Upper lobe of left lung (tissue), 6 donors: ENCODE data around the gene ANXA6. TPM values are rescaled to one million over a fixed set of nuclear protein-coding genes. Genes with fewer than 3 reads are reported as not detected.
A peak's percentile ranks its signal among the peaks of the same experiment; 100 is the strongest.

Experiments
- ATAC-seq, 2 donors: fragments of 200-7000 bp; cut with Tn5 transposase; one replicate each; pipeline ENCODE4 v1.9.1; 2022; ENCODE audit warnings: mild to moderate bottlenecking in 2 of 2, moderate library complexity in 2 of 2; ENCODE audit not compliant: low FRiP score in 2 of 2
- DNase-seq, 2 donors: peaks; one replicate each; pipeline ENCODE4 v3.0.0-alpha.2; 2019 to 2020
- H3K27ac ChIP-seq, 4 donors: fragments of 200-600 bp; sonication (generic); one replicate each; pipeline ENCODE4 v1.5.1; 2016 to 2019
- H3K27me3 ChIP-seq, 4 donors: fragments of 200-600 bp; sonication (generic); one replicate each; pipeline ENCODE4 v1.5.1; 2017 to 2019
- H3K36me3 ChIP-seq, 4 donors: fragments of 200-600 bp; sonication (generic); one replicate each; pipeline ENCODE4 v1.5.1; 2016 to 2019
- H3K4me1 ChIP-seq, 4 donors: fragments of 200-600 bp; sonication (generic); one replicate each; pipeline ENCODE4 v1.5.1; 2018 to 2019
- H3K4me3 ChIP-seq, 4 donors: fragments of 200-600 bp; sonication (generic); one replicate each; pipeline ENCODE4 v1.5.1; 2017 to 2019; ENCODE audit warnings: mild to moderate bottlenecking in 2 of 4, moderate library complexity in 1 of 4
- H3K9me3 ChIP-seq, 4 donors: fragments of 200-600 bp; sonication (generic); one replicate each; pipeline ENCODE4 v1.5.1; 2018 to 2019
- CTCF ChIP-seq, 6 experiments: fragments of 450-650 bp in 4 of 6; fragments of 200-600 bp in 2 of 6; sonication (generic) in 2 of 6; IDR thresholded peaks; one replicate each; pipeline ENCODE4 v1.5.1; 2016 to 2019; ENCODE audit warnings: antibody characterized with exemption in 6 of 6
- EP300 ChIP-seq, 4 donors: sonication (generic); formaldehyde crosslinking; IDR thresholded peaks; one replicate each; pipeline ENCODE4 v1.5.1; 2017; ENCODE audit warnings: antibody characterized with exemption in 4 of 4, control low read depth in 2 of 4
- POLR2A ChIP-seq, 4 donors: fragments of 450-650 bp; IDR thresholded peaks; one replicate each; pipeline ENCODE4 v1.5.1; 2016 to 2017; ENCODE audit warnings: antibody characterized with exemption in 4 of 4, mild to moderate bottlenecking in 2 of 4
- POLR2AphosphoS5 ChIP-seq, 2 donors: sonication (generic); formaldehyde crosslinking; IDR thresholded peaks; one replicate each; pipeline ENCODE4 v1.5.1; 2017; ENCODE audit warnings: antibody characterized with exemption in 2 of 2
- WGBS, 2 donors: methylation state at CpG; one replicate each; pipeline ENCODE4 v1.1.5; 2017 to 2018; 5-methylcytosine and 5-hydroxymethylcytosine counted together
- total RNA-seq, 6 donors: library from RNA; depleted of rRNA in 4 of 6; stranded (reverse); fragments of >200 nt in 4 of 6; gene quantifications; one replicate each; pipeline versions ENCODE4 v1.1.0 to v1.2.1, GENCODE V29; 2016 to 2021
- donor health status: DM: no; HTN: no; CAD: no; lungs with moderate emphysema.
- donor health status: DM: no; HTN: yes; CAD: no; lungs with severe emphysema.

The ANXA6 gene
- total RNA-seq, 6 donors from 2014 or later, result 68.5 to 176 (median 84.5) TPM

- DNase-seq (no peak), ATAC-seq (peak in 1 of 2 donors; percentile 27)
- no peaks in the 10 kb centered on the region for H3K27me3 ChIP-seq
- H3K4me1 ChIP-seq, result peaks cover 60 to 73% (median 64%) of the 10 kb centered on the region in 4 donors
- no peaks in the 10 kb centered on the region for H3K36me3 ChIP-seq
- TF ChIP-seq EP300 (IDR thresholded peaks at IDR 0.05) (peak in 1 of 4 donors; percentile 31), POLR2A (IDR thresholded peaks at IDR 0.05) (no peak), POLR2AphosphoS5 (IDR thresholded peaks at IDR 0.05) (peak; percentile 65 to 74)
- no peak overlapping the region for H3K4me3 ChIP-seq
- no peaks in the 10 kb centered on the region for H3K9me3 ChIP-seq
- peak overlapping the region; percentile 63 to 86 (median 84) for H3K27ac ChIP-seq
- WGBS, 2 donors, result 49 to 53% methylated on average over 5 of the region's 5 CpGs
Measured at GRCh38 chr5:151095341-151096000, 62.1 kb downstream of the ANXA6 start.

- H3K36me3 ChIP-seq, result no peaks in the 10 kb centered on the region
- ATAC-seq, result no peak
- H3K9me3 ChIP-seq, result no peaks in the 10 kb centered on the region
- H3K4me1 ChIP-seq, result peaks cover 54 to 68% (median 58%) of the 10 kb centered on the region in 4 donors
- H3K27me3 ChIP-seq, result no peaks in the 10 kb centered on the region
- H3K4me3 ChIP-seq, result no peak overlapping the region
- H3K27ac ChIP-seq, result peak overlapping the region; percentile 79 to 86 (median 84)
- DNase-seq, result no peak
- 62 to 63% methylated on average over 8 of the region's 8 CpGs for WGBS, 2 donors
- TF ChIP-seq CTCF (IDR thresholded peaks at IDR 0.05) (no peak), POLR2A (IDR thresholded peaks at IDR 0.05) (no peak), EP300 (IDR thresholded peaks at IDR 0.05) (no peak), POLR2AphosphoS5 (IDR thresholded peaks at IDR 0.05) (no peak)
Measured at GRCh38 chr5:151094852-151095245, 62.7 kb downstream of the ANXA6 start.

- no peaks in the 10 kb centered on the region for H3K27me3 ChIP-seq
- H3K4me1 ChIP-seq, result peaks cover 51 to 67% (median 56%) of the 10 kb centered on the region in 4 donors
- H3K36me3 ChIP-seq, result no peaks in the 10 kb centered on the region
- no peaks in the 10 kb centered on the region for H3K9me3 ChIP-seq
- peak in 1 of 2 donors; percentile 65 for DNase-seq
- TF ChIP-seq POLR2A (IDR thresholded peaks at IDR 0.05) (no peak), POLR2AphosphoS5 (IDR thresholded peaks at IDR 0.05) (no peak), EP300 (IDR thresholded peaks at IDR 0.05) (no peak), CTCF (IDR thresholded peaks at IDR 0.05) (no peak)
- 44 to 48% methylated on average over 12 of the region's 12 CpGs for WGBS, 2 donors
- H3K27ac ChIP-seq, result peak overlapping the region; percentile 79 to 86 (median 84)
- no peak overlapping the region for H3K4me3 ChIP-seq
- peak; percentile 16 to 17 for ATAC-seq
Measured at GRCh38 chr5:151094030-151094851, 63.3 kb downstream of the ANXA6 start.

GRCh38 chr5:151093476-151093889, 64.1 kb downstream of the ANXA6 start:
- 8 to 9% methylated on average over 2 of the region's 2 CpGs for WGBS, 2 donors
- Histone ChIP-seq H3K4me3 (no peak overlapping the region), H3K27me3 (no peaks in the 10 kb centered on the region), H3K9me3 (no peaks in the 10 kb centered on the region), H3K4me1 (peaks cover 46 to 62% (median 54%) of the 10 kb centered on the region in 4 donors), H3K36me3 (no peaks in the 10 kb centered on the region), H3K27ac (peak overlapping the region; percentile 79 to 86 (median 84))
- ATAC-seq (peak; percentile 31 to 75), DNase-seq (peak in 1 of 2 donors; percentile 79)
- TF ChIP-seq CTCF (IDR thresholded peaks at IDR 0.05) (no peak), POLR2AphosphoS5 (IDR thresholded peaks at IDR 0.05) (peak; percentile 78 to 97), EP300 (IDR thresholded peaks at IDR 0.05) (peak in 2 of 4 donors; percentile 59 to 89)

GRCh38 chr5:151092762-151093161, 64.8 kb downstream of the ANXA6 start:
- peaks cover 40 to 67% (median 48%) of the 10 kb centered on the region in 4 donors for H3K4me1 ChIP-seq
- TF ChIP-seq POLR2A (IDR thresholded peaks at IDR 0.05) (no peak), CTCF (IDR thresholded peaks at IDR 0.05) (no peak), EP300 (IDR thresholded peaks at IDR 0.05) (no peak), POLR2AphosphoS5 (IDR thresholded peaks at IDR 0.05) (peak in 1 of 2 donors; percentile 52)
- 77 to 84% methylated on average over 2 of the region's 2 CpGs for WGBS, 2 donors
- H3K9me3 ChIP-seq, result no peaks in the 10 kb centered on the region
- no peaks in the 10 kb centered on the region for H3K36me3 ChIP-seq
- H3K27me3 ChIP-seq, result no peaks in the 10 kb centered on the region
- DNase-seq (peak in 1 of 2 donors; percentile 70), ATAC-seq (peak; percentile 61 to 69)
- no peak overlapping the region for H3K4me3 ChIP-seq
- H3K27ac ChIP-seq, result peak overlapping the region; percentile 79 to 86 (median 84)
